ENCODE data around the gene MAP2K4. TPM values are rescaled to one million over a fixed set of nuclear protein-coding genes. Genes with fewer than 3 reads are reported as not detected.

Gene MAP2K4
- total RNA-seq, 1 experiment from 2014 or later: 24.4 TPM

- TF ChIP-seq CREB1 (CRISPR knock-in tag; IDR thresholded peaks at IDR 0.05) (no peak), MAX (CRISPR knock-in tag; IDR thresholded peaks at IDR 0.05) (no peak), EMX1 (CRISPR knock-in tag; IDR thresholded peaks at IDR 0.05) (no peak), FOXP1 (CRISPR knock-in tag; IDR thresholded peaks at IDR 0.05; ENCODE audit: borderline replicate concordance) (no peak)
Observed at GRCh38 chr17:12113156-12113555, 92.5 kb downstream of the MAP2K4 start (continued).

- CTCF ChIA-PET: no interaction called here
- Mint-ChIP-seq H3K4me1 (0 out of 2 replicates have a peak, but pooled peaks cover 2% of the 10 kb centered on the region), H3K36me3 (peaks cover 57% of the 10 kb centered on the region), H3K9me3 (peaks cover 11% of the 10 kb centered on the region), H3K27ac (no peak overlapping the region), H3K4me3 (no peak overlapping the region), H3K27me3 (ENCODE audit: low read depth) (no peaks in the 10 kb centered on the region)
- no peak for TF ChIP-seq ZNF281 (CRISPR knock-in tag; IDR thresholded peaks at IDR 0.05)
- TF ChIP-seq NR1H2 (CRISPR knock-in tag; IDR thresholded peaks at IDR 0.05): no peak
- no peak for TF ChIP-seq CDX4 (CRISPR knock-in tag; IDR thresholded peaks at IDR 0.05; ENCODE audit: borderline replicate concordance)
- TF ChIP-seq NR2C2 (CRISPR knock-in tag; IDR thresholded peaks at IDR 0.05): no peak
- TF ChIP-seq USF1 (CRISPR knock-in tag; IDR thresholded peaks at IDR 0.05): no peak
- TF ChIP-seq PREB (CRISPR knock-in tag; IDR thresholded peaks at IDR 0.05; ENCODE audit: borderline replicate concordance): no peak
- TF ChIP-seq TEAD4 (CRISPR knock-in tag; IDR thresholded peaks at IDR 0.05): no peak
- no peak for TF ChIP-seq FOXJ3 (CRISPR knock-in tag; IDR thresholded peaks at IDR 0.05; ENCODE audit: borderline replicate concordance)
- TF ChIP-seq ZNF263 (CRISPR knock-in tag; IDR thresholded peaks at IDR 0.05; ENCODE audit: low read depth): no peak
- no peak for TF ChIP-seq CREM (CRISPR knock-in tag; IDR thresholded peaks at IDR 0.05)
- DNase-seq (ENCODE audit: low spot score) (no peak), ATAC-seq (no peak)
- POLR2A ChIA-PET: no interaction called here
Observed at GRCh38 chr17:12114686-12115418, 94.2 kb downstream of the MAP2K4 start.

- H3K27me3 Mint-ChIP-seq (ENCODE audit: low read depth): no peaks in the 10 kb centered on the region
- CTCF ChIA-PET: no interaction called here
- peaks cover 54% of the 10 kb centered on the region for H3K36me3 Mint-ChIP-seq
- ATAC-seq (no peak), DNase-seq (ENCODE audit: low spot score) (no peak)
- H3K4me1 Mint-ChIP-seq: peaks cover 9% of the 10 kb centered on the region
- H3K4me3 Mint-ChIP-seq: no peak overlapping the region
- H3K9me3 Mint-ChIP-seq: peaks cover 11% of the 10 kb centered on the region
- POLR2A ChIA-PET: no interaction called here
- no peak overlapping the region for H3K27ac Mint-ChIP-seq
- no peak for TF ChIP-seq PRDM15 (CRISPR knock-in tag; IDR thresholded peaks at IDR 0.05)
- no peak for TF ChIP-seq STAT6 (CRISPR knock-in tag; conservative IDR thresholded peaks at IDR 0.05; ENCODE audit: low read depth)
- TF ChIP-seq NFYB (CRISPR knock-in tag; conservative IDR thresholded peaks at IDR 0.05; ENCODE audit: low read depth): no peak
- TF ChIP-seq FOXK1 (CRISPR knock-in tag; IDR thresholded peaks at IDR 0.05): no peak
- no peak for TF ChIP-seq JAZF1 (CRISPR knock-in tag; IDR thresholded peaks at IDR 0.05)
- TF ChIP-seq NFE2L1 (CRISPR knock-in tag; IDR thresholded peaks at IDR 0.05): no peak
- TF ChIP-seq ELF4 (CRISPR knock-in tag; IDR thresholded peaks at IDR 0.05; ENCODE audit: low read depth): no peak
Observed at GRCh38 chr17:12116143-12116542, 95.5 kb downstream of the MAP2K4 start.
